Measurements from ENCODE around the gene MXRA8.

- TF ChIP-seq POLR2A (IDR thresholded peaks at IDR 0.05) (no peak), EP300 (IDR thresholded peaks at IDR 0.05) (no peak), CTCF (IDR thresholded peaks at IDR 0.05) (no peak)
Observed at GRCh38 chr1:1322952-1323351, 35.4 kb downstream of the MXRA8 start.

Data from ovary (tissue), 3 donors.